PC-9 (cell line): ENCODE results near the gene ISOC2.

Experiments used
- EZH2 ChIP-seq: fragments of 200-600 bp; sonication (generic); IDR thresholded peaks from 2 replicates; pipeline ENCODE4 v1.8.0; 2017; ENCODE audit warnings: antibody characterized with exemption, low read depth
- TF ChIP-seq, protein P1 (sequence below): fragments of 200-600 bp; sonication (generic); conservative IDR thresholded peaks from 2 replicates; pipeline ENCODE4 v1.6.1; 2017; ENCODE audit warnings: mixed run types, antibody characterized with exemption, mild to moderate bottlenecking, moderate library complexity

DNA sequence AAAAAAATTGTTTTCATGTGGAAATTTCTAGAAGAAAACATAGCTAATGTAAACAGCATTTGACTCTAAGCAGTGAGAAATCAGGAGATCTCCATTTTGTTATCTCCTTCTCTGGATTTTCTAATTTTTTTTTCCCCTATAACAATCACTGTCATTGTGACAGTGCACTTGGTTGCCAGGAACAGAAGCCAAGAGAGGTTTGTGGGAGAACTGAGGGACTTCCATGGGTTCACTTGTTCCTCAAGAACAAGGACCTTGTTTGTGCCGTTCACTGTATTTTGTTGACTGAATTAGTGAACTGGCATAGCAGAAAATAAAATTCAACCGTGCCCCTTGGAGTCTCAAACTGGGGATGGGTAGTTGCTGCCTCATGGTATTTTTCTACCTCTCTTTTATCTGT, 35.4 kb downstream of the ISOC2 start:
- TF ChIP-seq, protein P1, sequence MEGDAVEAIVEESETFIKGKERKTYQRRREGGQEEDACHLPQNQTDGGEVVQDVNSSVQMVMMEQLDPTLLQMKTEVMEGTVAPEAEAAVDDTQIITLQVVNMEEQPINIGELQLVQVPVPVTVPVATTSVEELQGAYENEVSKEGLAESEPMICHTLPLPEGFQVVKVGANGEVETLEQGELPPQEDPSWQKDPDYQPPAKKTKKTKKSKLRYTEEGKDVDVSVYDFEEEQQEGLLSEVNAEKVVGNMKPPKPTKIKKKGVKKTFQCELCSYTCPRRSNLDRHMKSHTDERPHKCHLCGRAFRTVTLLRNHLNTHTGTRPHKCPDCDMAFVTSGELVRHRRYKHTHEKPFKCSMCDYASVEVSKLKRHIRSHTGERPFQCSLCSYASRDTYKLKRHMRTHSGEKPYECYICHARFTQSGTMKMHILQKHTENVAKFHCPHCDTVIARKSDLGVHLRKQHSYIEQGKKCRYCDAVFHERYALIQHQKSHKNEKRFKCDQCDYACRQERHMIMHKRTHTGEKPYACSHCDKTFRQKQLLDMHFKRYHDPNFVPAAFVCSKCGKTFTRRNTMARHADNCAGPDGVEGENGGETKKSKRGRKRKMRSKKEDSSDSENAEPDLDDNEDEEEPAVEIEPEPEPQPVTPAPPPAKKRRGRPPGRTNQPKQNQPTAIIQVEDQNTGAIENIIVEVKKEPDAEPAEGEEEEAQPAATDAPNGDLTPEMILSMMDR: no peak
- TF ChIP-seq EZH2: no peak
